Esophagus muscularis mucosa (tissue), 4 donors: ENCODE results near the gene GPR89A. TPM values are rescaled to one million over a fixed set of nuclear protein-coding genes. Genes with fewer than 3 reads are reported as not detected.
"Not testable (repeated sequence)": the region's sequence is repeated elsewhere in the genome, so short reads cannot be mapped to it uniquely, and the experiment has no call there.

Source experiments
- DNase-seq: peaks from one replicate; pipeline ENCODE4 v3.0.0-alpha.2; 2017; ENCODE audit errors: extremely low spot score
- H3K27ac ChIP-seq, 4 donors: fragments of 200-600 bp; sonication (generic); replicated peaks in 1 of 4; 1 replicate in 3 of 4; 2 replicates in 1 of 4; pipeline ENCODE4 v1.5.1; 2016 to 2019; ENCODE audit warnings: mild to moderate bottlenecking in 1 of 4
- H3K27me3 ChIP-seq, 4 donors: fragments of 200-600 bp; sonication (generic); one replicate each; pipeline versions ENCODE4 v1.5.1 to v1.6.0; 2016 to 2019
- H3K36me3 ChIP-seq, 4 donors: fragments of 200-600 bp; sonication (generic); one replicate each; pipeline ENCODE4 v1.5.1; 2016 to 2019
- H3K4me1 ChIP-seq, 4 donors: fragments of 200-600 bp; sonication (generic); one replicate each; pipeline ENCODE4 v1.5.1; 2016 to 2019
- H3K4me3 ChIP-seq, 4 donors: fragments of 200-600 bp; sonication (generic); 1 replicate in 2 of 4; 2 replicates in 2 of 4; pipeline ENCODE4 v1.5.1; 2016 to 2019; ENCODE audit warnings: mild to moderate bottlenecking in 4 of 4, moderate library complexity in 1 of 4
- H3K9me3 ChIP-seq, 4 donors: fragments of 200-600 bp; sonication (generic); 1 replicate in 3 of 4; 2 replicates in 1 of 4; pipeline ENCODE4 v1.5.1; 2016 to 2019
- WGBS: methylation state at CpG from one replicate; pipeline ENCODE4 v1.1.5; 2018; 5-methylcytosine and 5-hydroxymethylcytosine counted together
- intact Hi-C: fragments of 100-400 bp; cut with DNase I; formaldehyde crosslinking; loops from one replicate; pipeline ENCODE4 v1.15.1; 2023
- total RNA-seq, 4 donors: library from RNA; depleted of rRNA; stranded (reverse); fragments of >200 nt; gene quantifications; one replicate each; pipeline versions ENCODE4 v1.1.0 to v1.2.1, GENCODE V29; 2016

GPR89A gene
- total RNA-seq, 4 donors from 2014 or later, result 14.3 to 21.6 (median 16.0) TPM

GRCh38 chr1:145610744-145611143 lies 3.0 kb downstream of the GPR89A start:
- H3K27me3 ChIP-seq, DNase-seq, H3K27ac ChIP-seq, intact Hi-C loops, H3K4me3 ChIP-seq, H3K9me3 ChIP-seq, H3K36me3 ChIP-seq: not testable (repeated sequence)
- WGBS, result 87% methylated on average over 2 of the region's 2 CpGs
- H3K4me1 ChIP-seq, result peaks cover 8 to 12% (median 12%) of the 10 kb centered on the region in 4 donors

GRCh38 chr1:145620073-145620472 lies 12.3 kb downstream of the GPR89A start:
- H3K4me3 ChIP-seq, DNase-seq, H3K27me3 ChIP-seq, intact Hi-C loops, H3K27ac ChIP-seq, H3K4me1 ChIP-seq, H3K9me3 ChIP-seq: not testable (repeated sequence)
- peaks cover 0 to 11% (median 7%) of the 10 kb centered on the region in 4 donors for H3K36me3 ChIP-seq
- 58% methylated on average over 1 of the region's 1 CpG for WGBS

- H3K27ac ChIP-seq, H3K4me1 ChIP-seq, intact Hi-C loops, H3K9me3 ChIP-seq, H3K27me3 ChIP-seq, H3K4me3 ChIP-seq, DNase-seq: not testable (repeated sequence)
- WGBS, result no CpG with 5 or more reads among the region's 1 CpG
- peaks cover 0 to 13% (median 3%) of the 10 kb centered on the region in 4 donors for H3K36me3 ChIP-seq
These were observed 14.4 kb downstream of the GPR89A start for GRCh38 chr1:145622177-145622576.

- H3K4me1 ChIP-seq, intact Hi-C loops, DNase-seq, H3K4me3 ChIP-seq, H3K9me3 ChIP-seq, H3K27me3 ChIP-seq, H3K36me3 ChIP-seq, H3K27ac ChIP-seq: not testable (repeated sequence)
- WGBS, result 65% methylated on average over 1 of the region's 1 CpG
These were observed 28.4 kb downstream of the GPR89A start for GRCh38 chr1:145636237-145636636.

GRCh38 chr1:145641886-145642285 lies 34.1 kb downstream of the GPR89A start:
- H3K27ac ChIP-seq, H3K27me3 ChIP-seq, H3K4me3 ChIP-seq, H3K9me3 ChIP-seq, intact Hi-C loops, H3K36me3 ChIP-seq, DNase-seq, H3K4me1 ChIP-seq: not testable (repeated sequence)
- WGBS, result 100% methylated on average over 1 of the region's 2 CpGs

GRCh38 chr1:145643990-145644389 lies 36.2 kb downstream of the GPR89A start:
- H3K9me3 ChIP-seq, H3K4me3 ChIP-seq, DNase-seq, H3K27me3 ChIP-seq, H3K4me1 ChIP-seq, intact Hi-C loops, H3K36me3 ChIP-seq, H3K27ac ChIP-seq: not testable (repeated sequence)
- WGBS, result no CpG with 5 or more reads among the region's 1 CpG

- DNase-seq, H3K36me3 ChIP-seq, H3K4me1 ChIP-seq, H3K9me3 ChIP-seq, H3K27me3 ChIP-seq, H3K4me3 ChIP-seq, intact Hi-C loops, H3K27ac ChIP-seq: not testable (repeated sequence)
- WGBS, result 93% methylated on average over 2 of the region's 7 CpGs
These were observed 48.6 kb downstream of the GPR89A start for GRCh38 chr1:145656245-145656943.

GRCh38 chr1:145662502-145662901 lies 54.7 kb downstream of the GPR89A start:
- H3K36me3 ChIP-seq, intact Hi-C loops, H3K27ac ChIP-seq, H3K4me1 ChIP-seq, DNase-seq, H3K27me3 ChIP-seq, H3K4me3 ChIP-seq, H3K9me3 ChIP-seq: not testable (repeated sequence)
- 64% methylated on average over 2 of the region's 2 CpGs for WGBS

GRCh38 chr1:145665015-145665414 lies 57.2 kb downstream of the GPR89A start:
- H3K27ac ChIP-seq, H3K9me3 ChIP-seq, H3K4me1 ChIP-seq, DNase-seq, intact Hi-C loops, H3K36me3 ChIP-seq, H3K27me3 ChIP-seq, H3K4me3 ChIP-seq: not testable (repeated sequence)
- 75% methylated on average over 4 of the region's 4 CpGs for WGBS

- H3K4me3 ChIP-seq, H3K36me3 ChIP-seq, H3K27me3 ChIP-seq, intact Hi-C loops, H3K9me3 ChIP-seq, H3K27ac ChIP-seq, H3K4me1 ChIP-seq, DNase-seq: not testable (repeated sequence)
- 90% methylated on average over 2 of the region's 3 CpGs for WGBS
These were observed 63.4 kb downstream of the GPR89A start for GRCh38 chr1:145670995-145671745.

GRCh38 chr1:145673217-145673616 lies 65.4 kb downstream of the GPR89A start:
- H3K27me3 ChIP-seq, DNase-seq, H3K4me3 ChIP-seq, H3K36me3 ChIP-seq, H3K27ac ChIP-seq, H3K9me3 ChIP-seq, intact Hi-C loops, H3K4me1 ChIP-seq: not testable (repeated sequence)
- no CpG with 5 or more reads among the region's 1 CpG for WGBS

- H3K27me3 ChIP-seq, DNase-seq, H3K36me3 ChIP-seq, H3K27ac ChIP-seq, intact Hi-C loops, H3K4me1 ChIP-seq, H3K9me3 ChIP-seq, H3K4me3 ChIP-seq: not testable (repeated sequence)
- no CpG with 5 or more reads among the region's 3 CpGs for WGBS
These were observed 77.1 kb downstream of the GPR89A start for GRCh38 chr1:145684858-145685257.

- H3K36me3 ChIP-seq, H3K9me3 ChIP-seq, H3K27me3 ChIP-seq, H3K4me1 ChIP-seq, H3K27ac ChIP-seq, DNase-seq, H3K4me3 ChIP-seq, intact Hi-C loops: not testable (repeated sequence)
- WGBS, result 100% methylated on average over 1 of the region's 1 CpG
These were observed 78.3 kb downstream of the GPR89A start for GRCh38 chr1:145686078-145686477.
